ENCODE results near the gene SLC35G4.
"Not testable (repeated sequence)": the region's sequence is repeated elsewhere in the genome, so short reads cannot be mapped to it uniquely, and the experiment has no call there.

The SLC35G4 gene

DNA sequence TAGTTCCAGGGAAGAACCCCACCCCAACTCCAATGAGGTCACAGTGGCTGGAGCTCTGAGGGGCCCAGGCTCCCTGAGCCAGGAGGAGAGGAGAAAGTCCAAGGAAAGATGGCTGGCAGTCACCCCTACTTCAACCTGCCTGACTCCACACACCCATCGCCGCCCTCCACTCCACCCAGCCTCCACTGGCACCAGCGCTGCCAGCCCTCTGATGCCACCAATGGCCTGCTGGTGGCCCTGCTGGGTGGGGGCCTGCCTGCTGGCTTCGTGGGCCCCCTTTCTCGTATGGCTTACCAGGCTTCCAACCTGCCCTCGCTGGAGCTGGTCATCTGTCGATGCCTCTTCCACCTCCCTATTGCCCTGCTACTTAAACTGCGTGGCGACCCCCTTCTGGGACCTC, at the start of gene SLC35G4:
SLC35G4 (plus strand) TSS at position 109 of the 400 bp plus-strand sequence; CDS start at position 109, 0 bp downstream.
- not testable (repeated sequence) for DNase-seq (ENCODE audit: low spot score)

DNA sequence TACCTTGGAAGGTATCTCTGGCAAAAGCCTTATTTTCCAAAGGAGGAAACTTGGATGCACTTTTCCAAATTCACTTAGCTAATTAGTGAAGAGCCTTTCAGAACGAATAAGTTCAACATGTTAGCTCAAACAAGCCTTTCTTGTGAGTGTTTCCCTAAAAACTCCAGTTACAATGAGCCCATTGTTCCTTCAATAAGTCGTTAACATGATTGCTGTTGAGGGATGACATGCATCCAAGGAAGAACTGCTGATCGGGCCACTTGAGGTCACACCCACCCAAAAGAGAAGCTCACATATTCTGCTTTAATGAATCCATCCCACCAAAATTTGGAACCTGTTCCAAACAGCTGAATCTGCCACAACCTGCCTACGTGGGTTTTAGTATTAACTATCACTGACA, 48.1 kb upstream of the SLC35G4 start:
- no peak for DNase-seq (ENCODE audit: low spot score)

DNA sequence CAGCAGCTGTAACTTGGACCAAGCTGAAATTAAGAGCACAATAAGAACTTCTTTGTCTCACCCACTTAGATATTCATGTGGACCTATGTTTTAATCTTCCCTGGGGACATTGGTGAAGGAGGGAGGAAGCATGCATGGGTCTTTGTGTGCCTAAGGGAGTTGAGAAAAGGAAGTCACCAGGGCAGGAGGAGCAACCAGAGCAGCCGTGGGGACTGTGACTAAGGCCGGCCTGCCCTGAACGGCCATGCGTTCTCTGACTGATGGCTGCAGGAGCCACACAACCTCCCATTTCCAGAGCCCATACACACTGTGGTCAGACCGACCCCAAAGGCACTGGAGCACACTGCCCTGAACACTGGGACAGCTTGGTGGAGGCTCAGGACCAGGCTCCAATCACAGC, 43.7 kb upstream of the SLC35G4 start:
- DNase-seq (ENCODE audit: low spot score) = no peak

DNA sequence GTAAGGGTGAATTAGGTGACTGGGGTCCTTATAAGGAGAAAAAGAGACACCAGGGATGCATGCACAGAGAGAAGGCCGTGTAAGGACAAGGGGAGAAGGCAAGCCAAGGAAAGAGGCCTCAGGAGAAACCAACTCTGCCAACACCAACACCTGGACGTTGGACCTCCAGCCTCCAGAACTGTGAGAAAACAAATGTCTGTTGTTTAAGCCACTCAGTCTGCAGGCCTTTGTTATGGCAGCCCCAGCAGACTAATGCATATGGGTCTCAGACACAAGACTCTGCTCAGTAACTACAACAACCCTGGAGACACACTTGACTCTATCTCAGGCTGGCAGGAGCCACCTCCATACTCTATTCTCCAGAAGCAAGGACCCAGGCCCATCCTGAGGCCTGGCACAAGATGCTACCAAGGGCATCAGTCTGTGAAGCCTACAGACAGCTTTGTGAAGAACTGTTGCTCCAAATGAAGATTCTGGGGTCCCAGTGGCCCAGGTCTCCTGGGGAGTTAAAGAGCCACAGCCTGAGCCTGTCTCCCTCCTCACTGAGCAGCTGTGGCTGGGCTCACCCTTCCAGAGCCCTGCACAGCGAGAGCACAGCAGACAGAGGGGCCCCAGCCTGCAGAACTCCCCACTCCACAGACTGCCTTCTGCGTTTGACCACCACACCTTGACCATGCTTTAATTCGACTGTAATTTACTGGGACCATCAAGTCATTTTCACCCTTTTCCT, 43.0 kb upstream of the SLC35G4 start:
- no peak for DNase-seq (ENCODE audit: low spot score)

DNA sequence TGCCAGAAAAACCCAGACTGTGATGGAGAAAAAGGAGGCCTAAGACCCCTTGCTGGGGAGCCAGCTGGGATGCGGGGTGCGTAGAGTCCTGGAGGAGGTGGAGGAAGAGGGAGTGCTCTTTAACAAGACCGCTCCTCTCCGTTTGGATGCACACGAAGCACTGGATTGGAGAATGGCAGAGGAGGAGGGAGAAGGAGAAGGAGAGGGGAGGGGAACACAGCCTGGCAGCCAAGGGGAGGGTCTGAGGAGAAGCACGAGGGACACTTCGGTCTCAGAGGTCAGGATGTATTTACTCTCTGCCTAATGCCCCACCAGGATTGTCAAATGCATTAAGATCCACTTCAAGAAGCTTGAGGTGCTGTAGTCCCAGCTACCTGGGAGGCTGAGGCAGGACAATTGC, 42.0 kb upstream of the SLC35G4 start:
- no peak for DNase-seq (ENCODE audit: low spot score)

DNA sequence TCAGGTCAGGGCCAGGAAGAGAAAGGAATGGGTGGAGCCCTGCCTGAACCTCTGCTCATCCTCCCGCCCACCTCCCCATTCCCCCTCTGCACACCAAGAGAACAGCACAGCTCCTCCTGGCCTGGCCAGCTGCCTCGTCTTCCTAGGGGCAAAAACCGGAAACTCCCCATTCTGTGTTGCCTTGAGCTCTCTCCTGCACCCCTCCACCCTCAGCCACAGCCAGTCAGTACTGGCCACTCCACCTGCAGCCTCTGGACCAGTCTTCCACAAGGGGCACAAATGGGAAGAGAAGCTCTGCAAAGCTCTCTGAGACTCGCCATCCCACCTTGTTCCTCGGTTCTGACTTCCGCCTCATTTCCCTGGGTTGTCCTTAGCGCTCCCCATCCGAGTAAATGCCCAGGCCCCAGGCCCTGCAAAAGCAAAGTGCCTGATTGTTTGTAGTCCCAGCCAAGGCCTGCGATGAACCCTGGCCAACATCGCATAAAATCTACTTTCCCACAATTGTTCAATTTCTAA, 39.3 kb upstream of the SLC35G4 start:
- DNase-seq (ENCODE audit: low spot score) = no peak

DNA sequence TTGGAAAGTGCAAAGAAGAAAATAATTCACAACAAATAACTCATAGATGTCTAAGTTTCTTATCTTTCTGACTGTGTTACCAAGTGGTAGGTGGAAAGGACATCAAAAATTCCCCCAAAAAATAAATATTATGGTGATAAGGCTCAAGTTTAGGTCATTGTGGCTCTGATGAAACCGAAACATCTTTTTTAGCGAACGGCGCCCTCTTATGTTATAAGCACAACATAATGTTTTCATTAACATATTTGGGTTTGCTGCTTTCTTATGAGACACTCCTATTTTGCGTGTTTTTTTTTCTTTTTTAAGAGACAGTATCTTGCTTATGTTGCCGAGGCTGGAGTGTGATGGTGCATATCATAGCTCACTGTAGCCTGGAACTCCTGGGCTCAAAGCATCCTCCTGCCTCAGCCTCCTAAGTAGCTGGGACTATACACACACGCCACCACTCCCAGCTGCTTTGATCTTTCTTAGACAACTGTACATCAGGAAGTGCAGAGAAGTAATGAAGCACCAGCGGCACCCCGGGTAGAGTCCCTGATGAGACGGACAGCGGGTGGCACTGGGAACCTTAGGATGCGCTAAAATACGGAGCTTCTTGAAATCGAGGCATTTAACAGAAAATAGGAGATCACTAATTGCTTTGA, 38.5 kb upstream of the SLC35G4 start:
- no peak for DNase-seq (ENCODE audit: low spot score)

DNA sequence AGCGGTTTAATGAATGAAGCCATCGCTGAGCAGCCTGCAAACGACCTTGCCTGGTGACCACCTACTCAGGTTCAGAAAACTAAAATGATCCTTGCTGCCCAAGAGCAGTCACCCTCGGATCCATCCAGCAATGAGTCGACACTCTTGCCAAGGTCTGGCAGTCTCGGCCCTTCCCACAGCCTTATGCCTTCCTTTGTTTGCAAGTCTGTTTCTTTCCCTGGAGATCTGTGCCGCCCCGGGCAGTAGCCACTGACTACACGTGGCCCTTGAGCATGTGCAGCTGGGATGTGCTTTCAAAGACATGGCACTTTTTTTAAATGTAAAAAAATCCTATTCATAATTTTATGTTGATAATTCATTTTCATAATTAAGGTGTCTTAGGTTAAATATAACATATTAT, 37.2 kb upstream of the SLC35G4 start:
- no peak for DNase-seq (ENCODE audit: low spot score)

DNA sequence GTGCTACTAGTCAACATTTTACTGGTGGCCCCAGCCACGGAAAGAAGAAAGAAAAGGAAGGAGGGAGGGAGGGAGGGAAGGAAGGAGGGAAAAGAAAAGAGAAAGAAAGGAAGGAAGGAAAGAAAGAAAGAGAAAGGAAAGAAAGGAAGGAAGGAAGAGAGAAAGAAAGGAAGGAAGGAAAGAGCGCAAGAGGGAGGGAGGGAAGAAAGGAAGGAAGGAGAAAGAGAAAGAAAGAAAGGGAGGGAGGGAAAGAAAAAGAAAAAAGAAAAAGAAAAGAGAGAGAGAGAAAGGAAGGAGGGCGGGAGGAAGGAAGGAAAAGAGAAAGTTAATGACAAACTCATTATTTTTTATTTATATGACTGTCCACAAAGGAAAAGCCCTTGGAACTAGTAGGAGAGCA, 34.9 kb upstream of the SLC35G4 start:
- no peak for DNase-seq (ENCODE audit: low spot score)

DNA sequence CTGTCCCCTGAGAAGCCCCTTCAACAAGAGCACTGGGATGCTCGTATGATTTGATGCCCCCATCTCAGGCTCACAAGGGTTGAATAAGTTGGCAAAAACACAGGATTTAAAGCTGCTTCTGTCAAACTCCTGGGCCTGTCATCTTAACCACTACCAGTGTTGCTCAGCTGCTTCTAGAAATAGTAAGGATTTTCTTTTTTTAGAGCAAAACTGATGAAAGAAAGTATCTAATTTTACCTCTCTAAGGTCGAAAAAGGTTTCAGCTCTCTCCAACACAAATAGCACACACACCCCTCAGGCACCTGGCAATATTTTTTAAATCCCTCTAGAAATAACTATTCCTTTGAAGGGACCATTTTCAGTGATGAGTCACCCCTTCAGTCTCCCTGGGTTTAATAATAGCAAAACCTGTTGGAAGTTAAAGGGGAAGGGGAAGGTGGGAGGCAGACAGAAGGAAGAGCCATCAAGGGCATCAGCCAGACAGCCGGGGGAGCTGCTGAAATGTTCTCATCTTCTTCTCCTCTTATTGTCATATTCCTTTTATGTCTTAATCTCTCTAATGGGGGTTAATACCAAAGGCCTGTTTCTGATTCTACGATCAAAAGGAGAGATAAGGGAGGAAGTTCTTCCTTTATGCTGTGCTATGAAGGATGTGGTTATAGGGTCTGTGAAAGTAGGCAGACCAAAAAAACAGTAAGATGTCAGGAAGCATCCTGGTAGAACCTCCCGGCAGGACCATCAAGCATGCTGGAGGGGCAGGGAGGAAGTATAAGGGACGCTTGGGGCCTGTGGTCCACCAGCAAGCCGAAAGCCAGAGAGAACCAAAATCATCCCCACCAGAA, 31.9 kb upstream of the SLC35G4 start:
- DNase-seq (ENCODE audit: low spot score) = no peak

DNA sequence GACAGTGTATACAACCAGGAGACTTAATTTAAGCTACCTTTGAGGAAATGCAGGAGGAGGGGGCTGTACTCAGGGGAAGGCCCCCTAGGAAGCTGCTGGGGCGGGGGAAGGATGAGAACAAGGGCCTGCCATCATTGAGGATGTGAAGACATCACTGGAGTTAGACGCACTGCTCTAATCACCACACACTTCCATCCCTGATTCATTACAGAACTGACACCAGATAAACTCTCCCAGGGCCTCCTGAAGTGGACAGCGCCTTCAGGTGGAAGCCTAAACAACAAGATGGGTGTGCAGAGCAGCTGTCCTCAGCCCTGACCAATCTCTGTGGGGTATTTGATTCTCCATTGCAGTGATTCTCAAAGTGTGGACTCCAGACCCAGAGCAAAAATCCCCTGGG, 30.6 kb upstream of the SLC35G4 start:
- no peak for DNase-seq (ENCODE audit: low spot score)

DNA sequence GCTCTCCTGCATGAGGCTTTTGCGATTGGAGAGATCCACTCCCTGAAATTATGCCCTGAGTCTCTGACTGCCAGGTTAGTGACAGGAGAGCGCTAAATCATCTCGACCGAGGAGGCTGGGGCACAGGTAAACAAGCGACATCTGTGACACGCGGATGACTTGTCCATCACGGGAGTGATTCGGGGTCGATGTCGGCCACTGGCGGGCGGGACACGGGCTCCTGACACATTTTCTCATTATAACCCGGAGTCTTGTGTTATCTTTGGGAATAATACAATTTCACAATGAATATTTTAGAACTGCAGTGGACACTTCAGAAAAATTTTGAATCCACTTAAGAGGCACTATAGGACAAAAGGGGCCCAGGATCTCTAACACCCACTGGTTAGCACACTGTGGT, 29.5 kb upstream of the SLC35G4 start:
- no peak for DNase-seq (ENCODE audit: low spot score)

DNA sequence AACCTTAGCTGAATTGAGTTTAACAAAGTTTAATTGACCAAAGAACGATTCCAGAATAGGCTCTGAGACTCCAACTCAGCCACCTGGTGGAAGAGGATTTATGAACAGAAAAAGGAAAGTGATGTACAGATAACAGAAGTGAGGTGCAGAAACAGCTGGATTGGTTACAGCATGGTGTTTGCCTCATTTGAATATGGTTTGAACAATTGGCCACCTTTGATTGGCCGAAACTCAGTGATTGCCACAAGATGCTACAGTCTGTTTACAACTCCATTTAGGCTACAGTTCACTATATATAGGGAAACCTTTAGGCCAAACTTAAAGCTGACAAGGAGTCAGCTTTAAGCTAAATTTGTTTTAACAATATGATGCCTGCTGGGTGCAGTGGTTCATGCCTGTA, 28.1 kb upstream of the SLC35G4 start:
- DNase-seq (ENCODE audit: low spot score) = no peak

DNA sequence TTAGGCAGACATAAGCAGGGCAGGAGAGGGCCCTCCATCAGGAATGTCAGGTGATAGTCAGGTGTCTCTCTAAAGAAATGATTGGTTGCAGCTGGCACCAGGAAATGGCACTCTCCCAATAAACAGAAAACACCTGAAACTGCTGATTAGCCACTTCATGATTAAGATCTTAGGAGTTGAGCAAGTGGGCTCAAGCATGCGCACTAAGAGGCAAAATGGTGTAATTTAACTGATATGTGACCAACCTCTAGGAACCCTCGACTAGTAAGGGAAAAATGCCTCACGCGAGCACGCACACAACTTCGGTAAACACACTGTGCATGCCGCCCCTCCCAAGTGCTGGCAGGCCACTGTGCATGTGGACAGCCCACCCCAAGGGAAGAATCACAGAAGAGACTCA, 23.8 kb upstream of the SLC35G4 start:
- no peak for DNase-seq (ENCODE audit: low spot score)

DNA sequence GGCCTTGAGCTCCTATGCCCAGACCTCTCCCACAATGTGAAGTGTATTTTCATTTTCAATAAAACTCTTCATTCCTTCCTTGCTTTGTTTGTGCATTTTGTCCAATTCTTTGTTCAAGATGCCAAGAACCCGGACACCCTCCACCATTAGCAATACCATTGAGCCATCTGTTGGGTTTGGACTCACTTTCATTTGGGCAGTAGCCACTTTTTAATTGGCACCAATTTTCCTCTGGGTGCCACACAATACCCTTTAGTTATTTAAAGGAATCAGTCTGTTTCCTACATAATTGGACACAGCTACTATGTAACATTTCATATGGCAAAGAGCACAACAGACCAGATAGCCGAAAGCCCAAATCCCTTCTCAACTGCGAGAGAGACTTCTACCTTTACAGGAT, 22.5 kb upstream of the SLC35G4 start:
- no peak for DNase-seq (ENCODE audit: low spot score)

DNA sequence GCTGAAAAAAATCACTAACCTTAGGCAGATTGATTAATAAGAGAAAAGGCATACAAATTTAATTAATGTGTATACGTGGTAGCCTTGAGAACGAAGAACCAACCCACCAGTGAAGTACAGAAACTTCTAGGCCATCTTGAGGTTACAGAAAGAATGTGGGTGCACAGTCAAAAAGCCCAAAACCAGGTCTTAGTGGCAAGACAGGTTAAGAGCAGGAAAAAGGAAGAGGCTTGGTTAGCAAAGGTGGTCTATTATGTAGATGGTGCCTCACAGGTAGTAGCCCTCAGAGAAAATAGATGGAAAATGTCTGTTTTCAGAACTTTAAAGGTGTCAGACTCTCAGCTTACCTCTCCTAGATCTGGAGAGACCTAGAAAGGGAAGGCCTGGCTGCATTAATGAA, 22.0 kb upstream of the SLC35G4 start:
- no peak for DNase-seq (ENCODE audit: low spot score)

DNA sequence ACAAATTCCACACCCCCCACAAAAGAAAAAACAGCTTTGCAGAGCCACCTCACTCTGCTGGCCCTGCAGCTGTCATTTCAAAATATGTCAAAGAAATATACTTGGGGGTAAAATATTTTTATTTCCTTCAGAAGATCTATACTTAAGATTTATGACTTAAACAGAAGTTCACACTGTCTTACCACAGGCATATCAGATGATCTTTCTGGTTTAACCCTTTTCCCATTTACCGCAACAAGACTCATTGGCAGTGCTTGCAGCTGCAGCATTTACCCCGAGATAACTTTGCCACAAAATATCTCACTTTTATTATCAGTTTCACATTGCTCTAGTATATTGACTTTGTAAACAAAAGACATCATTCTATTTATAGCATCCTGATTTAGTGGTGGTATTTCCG, 21.6 kb upstream of the SLC35G4 start:
- DNase-seq (ENCODE audit: low spot score) = no peak

DNA sequence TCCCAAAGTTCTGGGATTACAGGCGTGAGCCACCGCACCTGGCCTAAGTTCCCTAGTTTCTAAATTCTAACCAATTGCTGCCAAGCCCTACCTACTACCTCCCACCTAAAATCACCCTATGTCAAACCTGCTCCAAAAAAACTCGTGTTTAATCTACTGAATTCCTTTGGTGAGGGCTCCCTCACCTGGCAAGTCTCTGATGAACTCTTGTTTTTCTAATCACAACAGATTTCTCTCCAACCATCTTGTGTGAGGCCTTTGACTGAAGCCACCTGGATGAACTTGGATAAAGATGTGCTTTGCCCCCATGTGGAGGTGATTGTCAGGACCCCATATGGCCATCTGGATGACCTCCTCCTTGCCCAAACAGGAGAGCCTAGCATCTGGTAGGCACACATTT, 17.4 kb upstream of the SLC35G4 start:
- DNase-seq (ENCODE audit: low spot score) = no peak

DNA sequence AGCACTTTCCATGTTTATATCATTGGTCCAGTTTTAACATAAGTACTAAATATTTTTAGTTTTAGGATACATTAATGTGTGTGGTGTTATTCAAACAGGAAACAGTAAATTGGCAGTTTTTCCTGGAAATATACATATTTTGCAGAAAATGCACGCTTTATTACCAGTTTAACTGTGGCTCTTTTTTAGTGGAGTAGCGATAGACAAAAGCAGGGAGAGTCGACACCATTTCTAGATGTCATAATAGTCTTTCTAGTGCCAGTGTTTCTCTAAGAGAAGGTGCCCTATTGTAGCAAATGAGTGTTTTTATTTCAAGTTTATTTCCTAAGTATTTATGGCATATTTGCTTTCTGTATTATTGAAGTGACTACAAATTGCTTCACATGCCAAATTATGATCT, 9.1 kb upstream of the SLC35G4 start:
- no peak for DNase-seq (ENCODE audit: low spot score)

DNA sequence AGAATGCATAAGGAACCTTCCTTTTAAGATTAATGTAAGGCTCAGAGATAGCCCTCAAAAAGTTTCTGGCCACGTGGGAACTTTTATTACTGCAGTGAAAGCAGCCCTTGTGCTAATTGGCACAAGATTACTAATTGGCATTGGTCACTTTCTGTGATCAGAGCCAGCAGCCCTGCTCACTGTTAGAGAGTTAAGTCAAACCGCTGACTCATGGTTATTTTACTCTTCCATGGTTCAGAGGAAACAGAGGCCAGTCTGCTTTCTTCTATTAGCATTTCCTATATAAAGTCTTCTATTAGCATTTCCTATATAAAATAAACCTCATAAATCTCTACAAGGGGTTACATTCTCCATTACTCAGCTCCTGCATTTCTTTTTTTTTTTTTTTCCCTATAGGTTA, 1.5 kb upstream of the SLC35G4 start:
- no peak for DNase-seq (ENCODE audit: low spot score)

DNA sequence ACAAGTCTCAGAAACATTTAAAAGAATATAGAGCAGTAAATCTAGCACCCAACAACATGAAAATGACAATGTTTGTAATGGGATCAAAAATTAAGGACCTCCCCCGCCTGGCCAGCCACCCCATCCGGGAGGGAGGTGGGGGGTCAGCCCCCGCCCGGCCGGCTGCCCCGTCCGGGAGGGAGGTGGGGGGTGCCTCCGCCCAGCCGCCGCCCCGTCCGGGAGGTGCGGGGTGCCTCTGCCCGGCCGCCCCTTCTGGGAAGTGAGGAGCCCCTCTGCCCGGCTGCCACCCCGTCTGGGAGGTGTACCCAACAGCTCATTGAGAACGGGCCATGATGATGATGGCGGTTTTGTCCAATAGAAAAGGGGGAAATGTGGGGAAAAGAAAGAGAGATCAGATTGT, 778 bp upstream of the SLC35G4 start:
- not testable (repeated sequence) for DNase-seq (ENCODE audit: low spot score)

DNA sequence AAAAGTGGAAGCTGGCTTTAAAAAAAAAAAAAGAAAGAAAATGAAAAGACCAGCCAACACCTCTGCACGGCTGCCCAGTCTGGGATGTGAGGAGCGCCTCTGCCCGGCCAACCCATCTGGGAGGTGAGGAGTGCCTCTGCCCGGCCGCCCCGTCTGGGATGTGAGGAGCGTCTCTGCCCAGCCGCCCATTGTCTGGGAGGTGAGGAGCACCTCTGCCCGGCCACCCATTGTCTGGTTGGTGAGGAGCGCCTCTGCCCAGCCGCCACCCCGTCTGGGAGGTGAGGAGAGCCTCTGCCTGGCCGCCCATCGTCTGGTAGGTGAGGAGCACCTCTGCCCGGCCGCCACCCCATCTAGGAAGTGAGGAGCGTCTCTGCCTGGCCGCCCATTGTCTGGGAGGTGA, 3.7 kb downstream of the SLC35G4 start:
- DNase-seq (ENCODE audit: low spot score) = not testable (repeated sequence)

DNA sequence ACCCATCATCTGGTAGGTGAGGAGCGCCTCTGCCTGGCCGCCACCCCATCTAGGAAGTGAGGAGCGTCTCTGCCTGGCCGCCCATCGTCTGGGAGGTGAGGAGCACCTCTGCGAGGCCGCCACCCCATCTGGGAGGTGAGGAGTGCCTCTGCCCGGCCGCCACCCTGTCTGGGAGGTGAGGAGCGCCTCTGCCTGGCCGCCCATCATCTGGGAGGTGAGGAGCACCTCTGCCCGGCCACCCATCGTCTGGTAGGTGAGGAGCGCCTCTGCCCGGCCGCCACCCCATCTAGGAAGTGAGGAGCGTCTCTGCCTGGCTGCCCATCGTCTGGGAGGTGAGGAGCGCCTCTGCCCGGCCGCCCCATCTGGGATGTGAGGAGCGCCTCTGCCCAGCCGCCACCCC, 4.2 kb downstream of the SLC35G4 start:
- DNase-seq (ENCODE audit: low spot score) = not testable (repeated sequence)
